Tibial nerve (tissue), 3 donors: ENCODE data around the gene TBC1D3B.

ENCODE experiments used
- CTCF ChIP-seq, 5 experiments: fragments of 200-600 bp in 3 of 5; fragments of 450-650 bp in 2 of 5; sonication (generic) in 3 of 5; IDR thresholded peaks; one replicate each; pipeline ENCODE4 v1.5.1; 2016 to 2019; ENCODE audit warnings: antibody characterized with exemption in 5 of 5, mild to moderate bottlenecking in 3 of 5, moderate library complexity in 2 of 5
- POLR2A ChIP-seq, 2 donors: fragments of 450-650 bp; IDR thresholded peaks; one replicate each; pipeline ENCODE4 v1.6.1; 2017; ENCODE audit warnings: antibody characterized with exemption in 2 of 2, mild to moderate bottlenecking in 2 of 2, moderate library complexity in 2 of 2

GRCh38 chr17:36147601-36148000, 28.8 kb downstream of the TBC1D3B start:
- TF ChIP-seq CTCF (IDR thresholded peaks at IDR 0.05) (no peak), POLR2A (IDR thresholded peaks at IDR 0.05) (no peak)
